ENCODE measurements around the gene GTF3C5.
"Not testable (repeated sequence)": the region's sequence is repeated elsewhere in the genome, so short reads cannot be mapped to it uniquely, and the experiment has no call there.

The GTF3C5 gene

DNA sequence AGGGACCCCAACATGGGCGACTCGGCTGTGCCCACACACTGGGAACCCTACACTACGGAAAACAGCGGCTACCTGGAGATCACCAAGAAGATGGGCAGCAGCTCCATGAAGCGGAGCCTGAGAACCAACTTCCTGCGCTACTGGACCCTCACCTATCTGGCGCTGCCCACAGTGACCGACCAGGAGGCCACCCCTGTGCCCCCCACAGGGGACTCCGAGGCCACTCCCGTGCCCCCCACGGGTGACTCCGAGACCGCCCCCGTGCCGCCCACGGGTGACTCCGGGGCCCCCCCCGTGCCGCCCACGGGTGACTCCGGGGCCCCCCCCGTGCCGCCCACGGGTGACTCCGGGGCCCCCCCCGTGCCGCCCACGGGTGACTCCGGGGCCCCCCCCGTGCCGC is 40.2 kb downstream of the GTF3C5 start:
- not testable (repeated sequence) for DNase-seq (ENCODE audit: low spot score)

DNA sequence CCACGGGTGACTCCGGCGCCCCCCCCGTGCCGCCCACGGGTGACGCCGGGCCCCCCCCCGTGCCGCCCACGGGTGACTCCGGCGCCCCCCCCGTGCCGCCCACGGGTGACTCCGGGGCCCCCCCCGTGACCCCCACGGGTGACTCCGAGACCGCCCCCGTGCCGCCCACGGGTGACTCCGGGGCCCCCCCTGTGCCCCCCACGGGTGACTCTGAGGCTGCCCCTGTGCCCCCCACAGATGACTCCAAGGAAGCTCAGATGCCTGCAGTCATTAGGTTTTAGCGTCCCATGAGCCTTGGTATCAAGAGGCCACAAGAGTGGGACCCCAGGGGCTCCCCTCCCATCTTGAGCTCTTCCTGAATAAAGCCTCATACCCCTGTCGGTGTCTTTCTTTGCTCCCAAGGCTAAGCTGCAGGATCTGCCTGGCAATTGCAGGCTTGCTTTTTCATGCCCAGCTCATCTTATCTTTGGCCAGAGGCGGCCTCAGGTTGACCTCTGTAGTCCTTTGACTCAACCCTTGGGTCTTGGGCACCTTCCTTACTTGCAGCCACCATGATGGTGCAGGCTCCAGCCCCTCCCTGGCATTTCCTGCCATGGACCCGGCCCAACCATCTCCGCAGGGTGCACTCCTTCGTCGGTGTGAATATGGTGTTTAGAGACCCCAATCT is 40.8 kb downstream of the GTF3C5 start:
- DNase-seq (ENCODE audit: low spot score) = no peak

DNA sequence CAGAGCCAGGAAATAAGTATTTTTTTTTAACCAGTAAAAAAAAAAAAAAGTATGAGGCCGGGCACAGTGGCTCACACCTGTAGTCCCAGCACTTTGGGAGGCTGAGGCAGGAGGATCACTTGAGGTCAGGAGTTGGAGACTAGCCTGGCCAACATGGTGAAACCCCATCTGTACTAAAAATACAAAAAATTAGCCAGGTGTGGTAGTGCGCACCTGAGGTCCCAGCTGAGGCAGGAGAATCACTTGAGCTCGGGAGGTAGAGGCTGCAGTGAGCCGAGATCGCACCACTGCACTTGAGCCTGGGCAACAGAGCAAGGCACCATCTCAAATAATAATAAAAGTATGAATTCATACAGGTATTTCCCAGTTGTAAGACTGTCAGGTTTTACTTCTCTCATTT is 41.4 kb downstream of the GTF3C5 start:
- not testable (repeated sequence) for DNase-seq (ENCODE audit: low spot score)

DNA sequence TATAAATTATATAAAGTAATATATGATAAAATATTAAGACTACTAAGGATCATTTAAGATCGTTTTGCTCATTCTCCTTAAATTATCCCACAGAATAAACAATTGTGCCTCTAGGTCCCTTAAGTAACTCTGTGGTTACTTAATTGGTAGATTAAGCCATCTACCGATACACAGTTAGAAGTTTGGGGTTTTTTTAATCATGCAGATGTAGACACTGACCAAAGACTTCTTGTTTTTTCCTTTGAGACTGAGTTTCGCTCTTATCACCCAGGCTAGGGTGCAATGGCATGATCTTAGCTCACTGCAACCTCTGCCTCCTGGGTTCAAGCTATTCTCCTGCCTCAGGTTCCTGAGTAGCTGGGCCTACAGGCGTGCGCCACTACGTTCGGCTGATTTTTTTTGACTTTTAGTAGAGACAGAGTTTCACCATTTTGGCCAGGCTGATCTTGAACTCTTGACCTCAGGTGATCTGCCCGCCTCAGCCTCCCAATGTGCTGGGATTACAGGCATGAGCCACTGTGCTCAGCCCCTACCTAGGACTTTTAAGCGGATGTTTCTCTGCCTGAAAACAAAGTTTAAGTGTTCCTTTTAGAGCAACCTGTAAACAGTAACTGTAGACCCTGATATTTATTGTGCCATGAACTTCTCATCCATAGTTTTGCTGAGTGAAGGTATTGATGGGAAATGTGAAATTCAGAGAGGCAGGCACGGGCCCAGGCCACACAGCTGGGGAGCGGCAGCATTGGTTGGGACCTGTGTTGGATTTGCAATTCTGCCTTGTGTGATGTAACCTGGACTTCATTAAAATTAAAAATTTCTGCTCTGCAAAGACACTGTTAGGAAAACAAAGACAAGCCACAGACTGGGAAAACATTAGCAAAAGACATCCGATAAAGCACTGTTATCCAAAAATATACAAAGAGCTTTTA is 42.6 kb downstream of the GTF3C5 start:
- DNase-seq (ENCODE audit: low spot score) = no peak

DNA sequence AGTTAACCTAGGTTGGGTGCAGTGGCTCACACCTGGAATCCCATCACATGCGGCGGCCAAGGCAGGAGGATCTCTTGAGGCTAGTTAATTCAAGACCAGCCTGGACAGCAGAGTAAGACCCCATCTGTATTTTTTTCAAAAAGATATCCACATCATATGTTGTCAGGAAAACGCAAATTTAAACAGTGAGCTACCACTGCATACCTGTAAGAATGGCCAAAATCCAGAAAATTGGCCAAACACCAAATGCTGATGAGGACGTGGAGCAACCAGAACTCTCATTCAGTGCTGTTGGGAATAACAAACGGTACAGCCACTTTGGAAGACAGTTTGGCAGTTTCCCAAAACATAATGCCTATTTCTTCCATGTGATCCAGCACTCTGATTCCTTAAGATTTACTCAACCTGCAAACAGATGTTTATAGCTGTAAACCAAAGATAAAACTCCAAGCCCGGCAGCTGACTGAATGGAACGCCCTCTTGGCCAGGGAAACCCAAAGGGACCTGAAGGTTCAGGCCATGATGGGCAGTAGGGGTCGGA is 43.4 kb downstream of the GTF3C5 start:
- DNase-seq (ENCODE audit: low spot score) = no peak

DNA sequence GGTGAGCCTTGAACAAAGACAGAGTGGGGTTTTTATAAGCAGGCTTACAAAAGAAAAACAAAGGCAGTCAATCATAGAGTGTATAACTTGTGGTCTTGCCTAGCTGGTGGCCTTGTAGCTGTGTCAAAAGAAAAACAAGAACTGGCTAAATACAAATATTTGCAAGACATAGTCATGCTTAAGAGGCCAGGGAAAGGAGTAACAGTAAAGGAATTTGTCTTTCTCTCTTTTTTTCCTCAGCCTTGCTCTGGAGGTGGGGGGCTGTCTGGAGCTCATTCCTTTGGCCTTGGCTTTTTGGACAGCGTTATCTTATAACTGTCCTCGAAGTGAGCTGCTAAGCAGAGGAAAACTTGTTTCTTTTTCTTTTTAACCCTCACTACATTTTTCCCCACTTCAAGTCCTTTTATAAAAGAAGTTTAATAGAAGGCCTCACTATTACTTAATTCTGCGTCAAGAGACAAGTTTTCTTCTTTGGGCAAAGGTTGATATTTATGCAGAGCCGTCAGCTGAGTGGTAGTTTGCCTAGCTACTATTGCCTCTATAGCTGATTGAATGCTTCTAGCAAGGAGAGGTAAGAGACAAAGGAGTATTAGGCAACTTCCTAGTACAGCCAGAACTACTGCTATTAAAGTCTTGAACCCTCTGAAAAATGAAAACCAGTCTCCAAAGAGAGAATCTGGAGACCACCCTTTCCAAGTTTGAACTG is 45.3 kb downstream of the GTF3C5 start:
- DNase-seq (ENCODE audit: low spot score) = no peak

DNA sequence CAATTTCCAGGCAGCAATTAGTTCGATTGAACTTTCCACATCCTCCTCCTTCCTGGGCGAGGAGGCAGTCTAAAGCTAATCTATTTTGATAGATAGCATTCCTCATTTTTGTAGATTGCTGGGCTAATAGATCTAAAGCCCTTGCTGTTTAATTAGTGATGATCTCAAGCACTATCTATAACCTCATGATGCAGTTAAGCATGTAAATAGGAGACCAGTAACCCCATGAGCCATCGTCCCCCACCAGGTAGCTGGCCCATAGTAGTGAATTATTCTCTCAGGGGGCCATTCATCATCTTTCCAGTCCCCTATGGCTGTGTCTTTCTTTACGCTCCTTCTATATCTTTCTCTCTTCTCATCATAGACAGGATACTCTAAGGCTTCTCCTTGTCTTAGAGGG is 45.9 kb downstream of the GTF3C5 start:
- DNase-seq (ENCODE audit: low spot score) = no peak

DNA sequence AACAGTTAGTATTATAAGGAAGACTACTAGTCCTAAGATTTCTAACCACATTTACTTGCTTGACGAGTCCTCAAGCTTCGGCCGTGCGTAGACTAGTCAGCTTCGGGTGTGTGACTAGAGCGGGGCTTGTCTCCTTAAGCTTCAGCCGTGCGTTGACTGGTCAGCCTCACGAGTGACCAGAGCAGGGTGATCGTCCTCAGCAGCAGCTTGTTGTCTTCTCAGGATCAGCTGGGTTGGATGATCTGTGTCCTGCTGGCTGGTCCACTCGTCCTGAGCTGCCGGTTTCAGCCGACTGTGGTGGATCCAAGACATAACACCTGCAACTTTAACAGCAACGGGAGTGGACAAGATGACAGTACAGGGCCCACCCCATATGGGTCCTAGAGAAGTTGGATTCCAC is 47.7 kb downstream of the GTF3C5 start:
- no peak for DNase-seq (ENCODE audit: low spot score)

DNA sequence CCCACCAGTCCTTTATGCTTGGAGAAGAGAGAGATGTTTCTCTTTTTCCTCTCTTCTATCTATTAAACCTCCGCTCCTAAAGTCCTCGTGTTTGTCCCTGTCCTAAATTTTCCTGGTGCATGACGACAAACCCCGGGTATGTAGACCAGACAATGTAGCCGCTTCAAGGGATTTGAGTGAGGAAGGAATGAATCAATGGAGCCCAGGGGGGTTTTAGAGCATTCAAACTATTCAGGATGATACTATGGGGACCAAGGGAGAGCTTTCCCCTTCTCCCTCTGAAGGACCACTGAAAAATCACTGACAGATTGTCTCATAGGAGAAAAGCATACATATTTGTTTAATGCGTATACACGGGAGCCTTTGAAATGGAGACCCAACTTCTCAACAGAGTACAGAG is 49.4 kb downstream of the GTF3C5 start:
- DNase-seq (ENCODE audit: low spot score) = no peak

DNA sequence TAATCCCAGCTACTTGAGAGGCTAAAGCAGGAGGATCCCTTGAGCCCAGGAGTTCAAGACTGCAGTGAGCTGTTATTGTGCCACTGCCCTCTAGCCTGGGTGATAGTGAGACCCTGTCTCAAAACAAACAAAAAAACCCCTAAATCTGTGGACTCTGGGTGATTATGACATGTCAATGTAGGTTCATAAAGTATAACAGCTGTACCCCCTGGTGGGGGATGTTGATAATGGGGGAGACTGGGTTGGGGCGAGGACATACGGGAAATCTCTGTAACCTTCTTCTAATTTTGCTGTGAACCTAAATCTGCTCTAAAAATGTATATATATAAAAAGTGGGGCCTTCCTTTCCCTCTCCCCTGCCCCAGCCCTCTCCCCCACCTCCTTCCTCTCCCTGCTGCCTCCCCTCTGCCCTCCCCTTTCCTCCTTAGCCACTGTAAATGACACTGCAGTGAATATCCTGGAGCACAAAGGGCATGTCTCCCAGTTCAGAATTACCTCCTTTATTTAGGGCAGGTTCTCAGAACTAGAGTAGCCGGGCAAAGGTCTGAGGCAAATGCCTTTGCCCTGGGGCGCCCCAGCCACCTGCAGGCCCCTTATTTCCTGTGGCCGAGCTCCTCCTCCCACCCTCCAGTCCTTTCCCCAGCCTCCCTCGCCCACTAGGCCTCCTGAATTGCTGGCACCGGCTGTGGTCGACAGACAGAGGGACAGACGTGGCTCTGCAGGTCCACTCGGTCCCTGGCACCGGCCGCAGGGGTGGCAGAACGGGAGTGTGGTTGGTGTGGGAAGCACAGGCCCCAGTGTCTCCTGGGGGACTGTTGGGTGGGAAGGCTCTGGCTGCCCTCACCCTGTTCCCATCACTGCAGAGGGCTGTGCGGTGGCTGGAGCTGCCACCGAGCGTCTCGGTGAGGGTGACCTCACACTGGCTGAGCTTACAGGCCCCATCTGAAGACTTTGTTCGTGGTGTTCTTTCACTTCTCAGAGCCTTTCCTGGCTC is 50.3 kb downstream of the GTF3C5 start:
- not testable (repeated sequence) for DNase-seq (ENCODE audit: low spot score)

DNA sequence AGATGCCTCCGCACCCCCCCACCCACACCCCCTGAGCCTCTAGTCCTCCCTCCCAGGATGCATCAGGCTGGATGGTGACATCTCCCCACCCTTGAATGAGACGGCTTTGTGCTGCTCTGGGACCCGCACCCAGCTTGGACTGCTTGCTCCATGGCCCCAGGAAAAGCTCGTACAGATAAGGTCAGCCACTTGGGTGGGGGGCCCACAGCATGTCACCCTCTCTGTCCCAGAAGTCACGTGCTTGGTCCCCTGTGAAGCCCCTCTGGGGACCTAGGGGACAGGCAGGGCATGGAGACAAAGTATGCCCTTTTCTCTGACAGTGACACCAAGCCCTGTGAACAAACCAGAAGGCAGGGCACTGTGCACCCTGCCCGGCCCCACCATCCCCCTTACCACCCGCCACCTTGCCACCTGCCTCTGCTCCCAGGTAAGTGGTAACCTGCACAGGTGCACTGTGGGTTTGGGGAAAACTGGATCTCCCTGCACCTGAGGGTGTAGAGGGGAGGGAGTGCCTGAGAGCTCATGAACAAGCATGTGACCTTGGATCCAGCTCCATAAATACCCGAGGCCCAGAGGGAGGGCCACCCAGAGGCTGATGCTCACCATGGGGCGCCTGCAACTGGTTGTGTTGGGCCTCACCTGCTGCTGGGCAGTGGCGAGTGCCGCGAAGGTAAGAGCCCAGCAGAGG is 51.3 kb downstream of the GTF3C5 start:
- not testable (repeated sequence) for DNase-seq (ENCODE audit: low spot score)

DNA sequence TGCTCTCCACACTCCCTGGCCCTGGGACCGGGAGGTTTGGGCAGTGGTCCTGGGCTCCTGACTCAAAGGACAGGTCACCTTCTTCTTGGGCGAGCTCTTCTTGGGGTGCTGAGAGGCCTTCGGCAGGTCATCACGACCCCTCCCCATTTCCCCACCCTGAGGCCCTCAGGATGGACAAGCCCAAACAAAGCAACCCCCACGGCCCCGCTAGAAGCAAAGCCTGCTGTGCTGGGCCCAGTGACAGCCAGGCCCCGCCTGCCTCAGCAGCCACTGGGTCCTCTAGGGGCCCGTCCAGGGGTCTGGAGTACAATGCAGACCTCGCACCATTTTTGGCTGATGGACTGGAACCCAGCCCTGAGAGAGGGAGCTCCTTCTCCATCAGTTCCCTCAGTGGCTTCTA is 52.9 kb downstream of the GTF3C5 start:
- DNase-seq (ENCODE audit: low spot score) = not testable (repeated sequence)

DNA sequence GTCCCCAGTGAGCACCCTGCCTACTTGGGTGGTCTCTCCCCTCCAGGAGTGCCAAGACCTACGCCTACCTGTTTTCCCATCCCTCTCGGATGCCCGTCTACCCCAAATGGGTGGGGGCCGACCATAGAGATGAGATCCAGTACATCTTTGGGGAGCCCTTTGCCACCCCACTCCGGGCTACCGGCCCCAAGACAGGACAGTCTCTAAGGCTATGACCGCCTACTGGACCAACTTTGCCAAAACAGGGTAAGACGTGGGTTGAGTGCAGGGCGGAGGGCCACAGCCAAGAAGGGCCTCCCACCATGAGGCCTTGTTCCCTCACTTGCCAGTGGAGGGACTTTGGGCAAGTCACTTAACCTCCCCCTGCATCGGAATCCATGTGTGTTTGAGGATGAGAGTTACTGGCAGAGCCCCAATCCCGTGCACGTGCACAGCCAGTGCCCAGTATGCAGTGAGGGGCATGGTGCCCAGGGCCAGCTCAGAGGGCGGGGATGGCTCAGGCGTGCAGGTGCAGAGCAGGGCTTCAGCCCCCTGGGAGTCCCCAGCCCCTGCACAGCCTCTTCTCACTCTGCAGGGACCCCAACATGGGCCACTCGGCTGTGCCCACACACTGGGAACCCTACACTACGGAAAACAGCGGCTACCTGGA is 55.5 kb downstream of the GTF3C5 start:
- DNase-seq (ENCODE audit: low spot score) = not testable (repeated sequence)

DNA sequence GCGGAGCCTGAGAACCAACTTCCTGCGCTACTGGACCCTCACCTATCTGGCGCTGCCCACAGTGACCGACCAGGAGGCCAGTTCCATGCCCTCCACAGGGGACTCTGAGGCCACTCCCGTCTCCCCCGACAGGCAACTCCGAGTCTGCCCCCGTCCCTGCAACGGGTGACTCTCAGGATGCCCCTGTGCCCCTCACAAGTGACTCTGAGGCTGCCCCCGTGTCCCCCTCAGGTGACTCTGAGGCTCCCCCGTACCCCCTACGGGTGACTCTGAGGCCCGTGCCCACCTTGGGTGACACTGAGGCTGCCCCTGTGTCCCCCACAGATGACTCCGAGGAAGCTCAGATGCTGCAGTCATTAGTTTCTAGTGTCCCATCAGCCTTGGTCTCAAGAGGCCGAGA is 56.1 kb downstream of the GTF3C5 start:
- no peak for DNase-seq (ENCODE audit: low spot score)

DNA sequence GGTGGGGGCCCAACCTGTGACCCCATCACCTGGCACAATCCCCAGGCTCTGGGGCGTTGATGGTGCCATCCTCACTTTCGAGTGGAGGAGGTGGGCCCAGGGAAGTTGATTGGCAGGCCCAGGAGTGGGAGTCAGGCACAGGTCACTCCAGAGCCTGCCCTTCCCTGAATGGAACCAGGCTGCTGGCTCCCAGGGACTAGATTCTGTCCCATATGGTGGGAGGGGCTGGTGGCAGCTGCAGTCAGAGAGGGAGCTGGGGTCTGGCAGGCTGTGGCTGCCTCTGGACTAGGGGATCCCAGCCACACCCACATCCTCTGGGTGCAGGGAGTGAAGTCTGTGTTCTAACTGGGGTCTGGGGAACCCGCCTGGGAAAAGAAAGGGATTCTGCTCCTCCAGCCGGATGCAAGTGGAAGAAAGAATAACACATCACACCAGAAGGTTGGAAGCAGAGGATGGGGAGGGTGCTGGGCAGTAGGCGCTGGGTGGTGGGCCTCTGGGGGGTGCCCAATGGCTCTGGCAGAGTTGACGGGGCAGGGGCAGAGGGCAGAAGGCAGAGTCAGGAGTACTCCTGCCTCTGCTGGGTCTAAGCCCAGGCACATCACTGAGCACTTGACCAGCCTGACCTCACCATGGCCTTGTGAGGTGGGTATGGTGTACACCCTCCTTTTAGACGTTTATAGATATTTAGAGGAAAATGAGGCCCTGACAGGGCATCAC is 56.8 kb downstream of the GTF3C5 start:
- no peak for DNase-seq (ENCODE audit: low spot score)

DNA sequence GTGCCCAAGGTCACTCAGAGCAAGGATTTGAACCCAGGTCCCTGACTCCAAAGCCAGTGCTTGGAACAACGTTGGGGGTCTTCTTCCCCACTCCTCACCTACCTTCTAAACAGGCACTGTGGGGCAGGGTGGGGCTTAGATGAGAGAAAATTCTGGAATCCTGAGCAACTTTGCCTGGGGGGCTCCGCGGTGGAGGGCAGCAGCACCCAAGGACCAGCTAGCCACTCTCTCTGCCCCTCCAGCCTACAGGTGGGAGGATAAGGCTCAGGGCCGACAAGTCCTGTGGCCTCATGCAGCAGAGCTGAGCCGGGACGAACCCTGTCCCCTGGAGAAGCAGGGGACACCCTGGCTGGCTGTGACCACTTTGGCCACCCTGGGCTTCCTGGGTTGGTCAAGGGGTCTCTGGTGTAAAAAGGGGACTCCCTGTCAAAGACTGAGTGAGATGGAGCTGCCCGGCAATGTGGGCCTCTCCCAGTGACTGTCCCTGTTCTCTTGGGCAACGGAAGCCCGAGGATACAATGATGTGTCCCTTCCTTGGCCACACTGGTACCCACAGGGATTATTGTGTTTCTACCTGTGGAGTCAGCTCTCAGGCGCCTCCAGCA is 57.5 kb downstream of the GTF3C5 start:
- no peak for DNase-seq (ENCODE audit: low spot score)

DNA sequence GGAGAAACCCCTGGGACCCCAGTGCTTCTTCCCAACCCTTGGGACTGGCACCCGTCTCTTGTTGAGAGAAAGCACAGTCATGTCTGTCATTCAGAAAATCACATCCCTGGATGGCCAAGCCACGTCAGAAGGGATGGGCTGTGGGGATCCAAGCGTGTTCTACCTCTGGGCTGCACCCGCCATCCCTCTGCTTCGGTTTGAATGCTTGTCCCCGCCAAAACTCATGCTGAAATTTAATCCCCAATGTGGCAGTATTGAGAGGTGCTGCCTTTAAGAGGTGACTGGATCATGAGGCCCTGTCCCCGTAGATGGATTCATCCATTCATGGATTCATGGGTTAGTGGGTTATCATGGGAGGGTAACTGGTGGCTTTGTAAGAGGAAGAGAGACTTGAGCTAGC is 58.0 kb downstream of the GTF3C5 start:
- no peak for DNase-seq (ENCODE audit: low spot score)

DNA sequence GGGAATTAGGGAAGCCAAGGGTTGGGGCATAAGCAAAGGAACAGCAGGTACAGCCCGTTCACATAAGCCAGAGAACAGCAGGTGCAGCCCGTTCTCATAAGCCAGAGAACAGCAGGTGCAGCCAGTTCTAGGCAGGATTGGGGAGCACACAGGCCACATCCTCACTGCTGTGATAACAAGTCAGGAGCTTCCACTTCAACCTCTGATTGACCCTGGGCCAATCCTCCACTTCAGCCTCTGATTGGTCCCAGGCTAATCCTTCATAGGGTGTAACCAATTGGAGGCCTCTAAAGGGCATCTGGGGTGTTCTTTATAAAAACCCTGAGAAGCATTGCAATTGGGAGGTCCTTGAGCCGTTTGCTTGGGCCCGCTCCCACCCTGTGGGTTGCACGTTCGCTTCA is 58.5 kb downstream of the GTF3C5 start:
- no peak for DNase-seq (ENCODE audit: low spot score)

DNA sequence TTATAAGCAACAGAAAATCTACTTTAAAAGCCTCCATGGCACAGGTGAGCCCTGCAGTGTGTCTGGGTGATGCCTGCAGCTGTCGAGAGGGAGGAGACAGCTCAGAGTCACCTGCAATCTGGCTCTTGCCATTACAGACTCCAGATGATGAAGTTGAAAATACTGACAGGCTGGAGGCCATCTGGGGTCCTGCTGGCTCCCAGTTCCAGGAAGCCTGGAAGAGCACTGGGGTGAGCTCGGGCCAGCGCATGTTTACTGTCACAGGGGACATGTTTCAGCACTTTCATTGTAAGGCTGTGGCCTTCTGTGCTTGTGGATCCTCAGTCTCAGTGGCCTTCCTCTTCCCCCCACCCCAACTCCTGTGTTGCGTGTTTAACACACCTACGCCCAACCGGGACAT is 59.4 kb downstream of the GTF3C5 start:
- no peak for DNase-seq (ENCODE audit: low spot score)

Data from CD4-positive, alpha-beta T cell treated with Interleukin-2 at 100 ng/mL for 4 hours (primary cell).